A673 (cell line): ENCODE results near the gene NCAM2. TPM values are rescaled to one million over a fixed set of nuclear protein-coding genes. Genes with fewer than 3 reads are reported as not detected.
A peak's percentile ranks its signal among the peaks of the same experiment; 100 is the strongest.

Experiments
- BruUV-seq: library from RNA; stranded (reverse); fragments of 400-500 nt; replicated peaks from 2 replicates; lab custom pipeline; 2021; lab: Mats Ljungman, UMichigan
- CTCF ChIA-PET: fragments of 300-600 bp; sonication (Branson Sonifier 250); formaldehyde crosslinking; loops from one replicate; lab custom pipeline; 2022; ENCODE audit warnings: antibody characterized with exemption; lab: Charles Lee
- POLR2A ChIA-PET: fragments of 300-600 bp; sonication (Branson Sonifier 250); formaldehyde crosslinking; loops from one replicate; lab custom pipeline; 2022; ENCODE audit warnings: antibody characterized with exemption; ENCODE audit not compliant: low non-redundant PET; lab: Charles Lee
- DNase-seq: peaks from one replicate; pipeline ENCODE4 v3.0.0-alpha.2; 2015; ENCODE audit warnings: low spot score
- H3K27ac ChIP-seq: fragments of 200-600 bp; sonication (generic); 2 replicates; pipeline ENCODE4 v1.5.1; 2016; ENCODE audit warnings: mixed run types, low read depth, mild to moderate bottlenecking, mixed read lengths, antibody characterized with exemption, low read length; ENCODE audit not compliant: poor library complexity, severe bottlenecking
- H3K27me3 ChIP-seq: fragments of 200-600 bp; sonication (generic); replicated peaks from 2 replicates; pipeline ENCODE4 v1.6.1; 2017; ENCODE audit warnings: mixed run types, low read depth, mild to moderate bottlenecking, mixed read lengths, antibody characterized with exemption, low read length; ENCODE audit not compliant: insufficient read depth, poor library complexity
- H3K36me3 ChIP-seq: fragments of 200-600 bp; sonication (generic); 2 replicates; pipeline ENCODE4 v1.6.1; 2016; ENCODE audit warnings: mixed run types, mild to moderate bottlenecking, mixed read lengths, antibody characterized with exemption, low read length; ENCODE audit not compliant: insufficient read depth, poor library complexity, severe bottlenecking
- H3K4me1 ChIP-seq: fragments of 200-600 bp; sonication (generic); 2 replicates; pipeline ENCODE4 v1.6.1; 2017; ENCODE audit warnings: mixed run types, mild to moderate bottlenecking, mixed read lengths, antibody characterized with exemption, low read length; ENCODE audit not compliant: insufficient read depth, poor library complexity, severe bottlenecking
- H3K4me3 ChIP-seq: fragments of 200-600 bp; sonication (generic); 2 replicates; pipeline ENCODE4 v1.5.1; 2016; ENCODE audit warnings: low read depth, mixed run types, mild to moderate bottlenecking, mixed read lengths, low read length; ENCODE audit not compliant: poor library complexity, severe bottlenecking
- H3K9me3 ChIP-seq: fragments of 200-600 bp; sonication (generic); 2 replicates; pipeline ENCODE4 v1.6.1; 2016; ENCODE audit warnings: mixed run types, low read depth, mild to moderate bottlenecking, mixed read lengths, antibody characterized with exemption, low read length; ENCODE audit not compliant: poor library complexity, severe bottlenecking
- EZH2 ChIP-seq: fragments of 200-600 bp; sonication (generic); IDR thresholded peaks from 2 replicates; pipeline ENCODE4 v1.6.1; 2017; ENCODE audit warnings: borderline replicate concordance, low read depth, mild to moderate bottlenecking, mixed read lengths, antibody characterized with exemption, low read length; ENCODE audit not compliant: poor library complexity, severe bottlenecking
- intact Hi-C: fragments of 100-400 bp; cut with micrococcal nuclease; formaldehyde crosslinking; loops from one replicate; pipeline ENCODE4 v1.10.0; 2022; ENCODE audit not compliant: unreplicated experiment
- total RNA-seq: library from RNA; stranded (reverse); gene quantifications from 2 replicates; pipeline ENCODE4 v1.2.3, GENCODE V29; 2021
- TF ChIP-seq, protein P1 (sequence below): fragments of 300-800, 200-600 bp; sonication (generic); conservative IDR thresholded peaks from 2 replicates; pipeline ENCODE4 v1.5.1; 2017; ENCODE audit warnings: low read depth, mild to moderate bottlenecking, antibody characterized with exemption, low read length, moderate library complexity, mixed read lengths

The NCAM2 gene
- total RNA-seq, 1 experiment from 2014 or later, result 38.2 TPM

DNA sequence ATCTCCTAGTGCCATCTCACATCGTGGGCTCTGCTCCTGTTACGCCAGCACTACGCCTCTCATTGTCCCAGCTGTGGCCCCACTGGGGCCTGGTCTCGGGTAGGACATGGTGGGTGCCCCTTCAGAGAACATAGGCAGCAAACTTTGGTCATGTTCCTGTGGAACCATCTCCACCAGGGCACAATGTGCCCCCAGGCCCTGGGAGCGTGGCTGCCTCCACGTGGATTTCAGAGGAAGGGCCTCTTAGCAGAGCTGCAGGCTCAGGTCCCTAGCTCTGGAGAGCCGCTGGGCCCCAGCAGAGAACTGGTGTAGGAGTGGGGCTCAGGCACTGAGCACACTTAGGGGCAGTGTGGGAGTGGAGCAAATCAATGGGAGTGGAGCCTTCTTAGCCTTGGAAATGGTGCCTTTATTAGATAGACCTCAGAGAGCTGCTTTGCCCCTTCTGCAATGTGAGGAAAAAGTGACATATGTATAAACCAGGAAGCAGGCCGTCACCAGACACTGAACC, 460.0 kb downstream of the NCAM2 start:
- DNase-seq, result no peak
- intact Hi-C loops, result no loop called here
- CTCF ChIA-PET, result no interaction called here
- no TSS peak for BruUV-seq
- TF ChIP-seq EZH2, result no peak
- TF ChIP-seq, protein P1, sequence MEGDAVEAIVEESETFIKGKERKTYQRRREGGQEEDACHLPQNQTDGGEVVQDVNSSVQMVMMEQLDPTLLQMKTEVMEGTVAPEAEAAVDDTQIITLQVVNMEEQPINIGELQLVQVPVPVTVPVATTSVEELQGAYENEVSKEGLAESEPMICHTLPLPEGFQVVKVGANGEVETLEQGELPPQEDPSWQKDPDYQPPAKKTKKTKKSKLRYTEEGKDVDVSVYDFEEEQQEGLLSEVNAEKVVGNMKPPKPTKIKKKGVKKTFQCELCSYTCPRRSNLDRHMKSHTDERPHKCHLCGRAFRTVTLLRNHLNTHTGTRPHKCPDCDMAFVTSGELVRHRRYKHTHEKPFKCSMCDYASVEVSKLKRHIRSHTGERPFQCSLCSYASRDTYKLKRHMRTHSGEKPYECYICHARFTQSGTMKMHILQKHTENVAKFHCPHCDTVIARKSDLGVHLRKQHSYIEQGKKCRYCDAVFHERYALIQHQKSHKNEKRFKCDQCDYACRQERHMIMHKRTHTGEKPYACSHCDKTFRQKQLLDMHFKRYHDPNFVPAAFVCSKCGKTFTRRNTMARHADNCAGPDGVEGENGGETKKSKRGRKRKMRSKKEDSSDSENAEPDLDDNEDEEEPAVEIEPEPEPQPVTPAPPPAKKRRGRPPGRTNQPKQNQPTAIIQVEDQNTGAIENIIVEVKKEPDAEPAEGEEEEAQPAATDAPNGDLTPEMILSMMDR, result no peak
- Histone ChIP-seq H3K9me3 (no peaks in the 10 kb centered on the region), H3K4me3 (no peak overlapping the region), H3K27me3 (no peaks in the 10 kb centered on the region), H3K4me1 (peaks cover 20% of the 10 kb centered on the region), H3K36me3 (no peaks in the 10 kb centered on the region), H3K27ac (no peak overlapping the region)
- POLR2A ChIA-PET, result no interaction called here

- ChIA-PET CTCF (no interaction called here), POLR2A (no interaction called here)
- Histone ChIP-seq H3K4me1 (peaks cover 21% of the 10 kb centered on the region), H3K9me3 (no peaks in the 10 kb centered on the region), H3K27ac (no peak overlapping the region), H3K4me3 (no peak overlapping the region), H3K27me3 (no peaks in the 10 kb centered on the region), H3K36me3 (no peaks in the 10 kb centered on the region)
- no TSS peak for BruUV-seq
- no peak for DNase-seq
- TF ChIP-seq, protein P1, result no peak
- no peak for TF ChIP-seq EZH2
- intact Hi-C loops, result no loop called here
These were observed 462.8 kb downstream of the NCAM2 start for GRCh38 chr21:21460979-21461378.

- H3K4me1 ChIP-seq, result peaks cover 21% of the 10 kb centered on the region
- POLR2A ChIA-PET, result no interaction called here
- CTCF ChIA-PET, result no interaction called here
These were observed 465.2 kb downstream of the NCAM2 start for GRCh38 chr21:21463456-21463855.

More at GRCh38 chr21:21463456-21463855, 465.2 kb downstream of the NCAM2 start:
- DNase-seq, result peak; percentile 14
- peak overlapping the region; percentile 41 for H3K27ac ChIP-seq
- no peaks in the 10 kb centered on the region for H3K27me3 ChIP-seq
- no peaks in the 10 kb centered on the region for H3K36me3 ChIP-seq
- no peaks in the 10 kb centered on the region for H3K9me3 ChIP-seq
- no peak for TF ChIP-seq EZH2
- TF ChIP-seq, protein P1, result no peak
- H3K4me3 ChIP-seq, result no peak overlapping the region
- BruUV-seq, result no TSS peak
- intact Hi-C loops, result no loop called here
